Posterior cingulate gyrus (tissue), 11 donors: Measurements from ENCODE around the gene GGA2.
"Not testable (repeated sequence)": the region's sequence is repeated elsewhere in the genome, so short reads cannot be mapped to it uniquely, and the experiment has no call there.

Experiments
- DNase-seq, 10 donors: peaks; one replicate each; pipeline versions ENCODE4 v3.0.0 to v3.0.0-alpha.2; 2020 to 2021; ENCODE audit warnings: mixed read lengths in 3 of 10
- intact Hi-C: fragments of 100-400 bp; cut with DNase I; formaldehyde crosslinking; loops from one replicate; pipeline ENCODE4 v1.15.1; 2023

GGA2 gene

DNA sequence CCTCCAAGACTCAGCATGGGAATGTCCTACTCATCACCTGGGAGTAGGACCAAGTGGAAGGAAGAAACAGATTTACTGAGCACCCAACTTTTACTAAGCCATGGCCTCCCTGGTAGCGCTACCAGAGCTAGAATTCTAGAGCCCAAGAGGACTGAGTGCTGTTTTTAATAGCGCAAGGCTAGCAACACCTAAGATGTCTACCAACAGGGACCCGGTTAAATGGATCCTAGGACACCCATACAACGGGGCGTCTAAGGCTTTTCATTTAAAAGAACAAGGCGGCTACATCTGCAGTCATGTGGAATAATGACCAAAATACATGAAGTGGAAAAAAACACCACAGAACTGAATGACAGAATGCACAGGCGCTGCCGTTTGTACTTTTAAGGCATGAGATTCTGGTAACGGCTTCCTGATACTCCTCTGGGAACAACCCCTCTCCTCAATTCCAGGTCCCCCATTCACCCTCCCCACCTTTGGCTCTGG lies 5.1 kb downstream of the GGA2 start:
- peak in 1 of 10 donors; percentile 13 for DNase-seq
- intact Hi-C loops: no loop called here

DNA sequence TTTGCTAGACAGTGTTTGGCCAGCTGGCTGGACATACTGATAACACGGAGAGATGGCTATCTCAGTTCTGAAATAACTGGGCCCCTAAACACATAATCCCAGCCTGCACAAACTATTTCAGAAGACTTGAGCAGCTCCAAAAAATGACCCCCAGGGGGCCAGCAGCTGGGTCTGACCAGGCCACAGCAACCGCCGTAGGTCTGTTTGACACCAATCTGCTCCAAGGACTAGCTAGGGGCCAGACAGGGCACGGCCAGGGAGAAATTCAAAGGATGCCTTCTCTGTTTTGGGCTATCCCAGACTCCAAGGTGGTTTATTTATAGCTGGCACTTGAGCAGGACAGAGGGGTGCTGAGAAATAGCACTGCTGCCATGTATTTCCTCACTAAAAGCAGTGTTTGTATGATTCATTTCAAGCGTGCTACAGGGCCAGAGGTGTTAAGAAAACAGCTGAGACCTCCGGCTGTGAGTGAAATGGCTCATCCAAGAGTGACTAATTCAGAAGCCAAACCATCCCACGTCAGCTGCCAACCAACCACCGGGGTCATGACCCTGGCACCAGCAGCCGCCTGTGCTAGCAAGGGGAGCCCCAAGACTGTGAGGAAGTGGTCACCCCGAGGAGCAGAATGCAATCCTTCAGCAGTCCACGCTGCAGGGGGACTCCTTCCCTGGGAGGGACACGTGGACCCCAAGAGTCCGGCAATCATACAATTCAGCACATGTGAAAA lies 5.7 kb downstream of the GGA2 start:
- DNase-seq: peak in 5 of 10 donors; percentile 23 to 89 (median 41)
- intact Hi-C loops: no loop called here

DNA sequence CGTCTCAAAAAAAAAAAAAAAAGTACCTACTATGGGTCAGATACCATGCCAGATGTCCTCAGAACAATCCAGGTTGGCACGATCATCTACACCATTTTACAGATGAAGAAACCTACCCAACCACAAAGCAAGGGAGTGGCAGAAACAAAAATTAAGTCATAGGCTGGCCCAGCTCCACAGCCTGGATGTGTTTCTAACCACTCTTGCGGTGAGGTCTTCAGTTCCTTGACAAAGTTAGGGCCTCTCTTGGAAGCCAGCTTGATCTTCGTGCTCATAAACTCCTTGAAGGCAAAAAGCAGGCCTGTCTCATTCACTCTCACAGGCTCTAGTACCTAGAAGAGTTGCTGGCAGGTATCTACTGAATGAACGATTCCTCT lies 6.2 kb downstream of the GGA2 start:
- intact Hi-C loops: no loop called here
- no peak for DNase-seq

DNA sequence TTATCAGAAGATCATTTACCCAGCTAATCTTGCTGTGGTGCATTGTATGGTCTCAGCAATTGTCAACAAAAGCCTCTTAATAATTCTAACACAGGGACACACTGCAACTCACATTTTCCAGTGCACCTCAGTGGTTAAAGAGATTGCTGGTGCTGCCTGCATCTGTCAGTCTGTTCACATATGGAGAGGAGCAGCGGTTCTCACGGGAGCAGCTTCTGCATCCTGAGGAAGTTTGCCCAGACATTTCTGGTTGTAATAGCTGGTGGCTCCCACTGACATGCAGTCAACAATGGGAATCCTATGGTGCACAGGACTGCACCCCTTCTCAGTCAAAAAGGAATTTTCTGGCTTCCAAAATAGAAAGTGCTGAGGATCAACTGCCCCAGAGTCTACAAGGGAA lies 7.8 kb downstream of the GGA2 start:
- DNase-seq: peak in 1 of 10 donors; percentile 9

DNA sequence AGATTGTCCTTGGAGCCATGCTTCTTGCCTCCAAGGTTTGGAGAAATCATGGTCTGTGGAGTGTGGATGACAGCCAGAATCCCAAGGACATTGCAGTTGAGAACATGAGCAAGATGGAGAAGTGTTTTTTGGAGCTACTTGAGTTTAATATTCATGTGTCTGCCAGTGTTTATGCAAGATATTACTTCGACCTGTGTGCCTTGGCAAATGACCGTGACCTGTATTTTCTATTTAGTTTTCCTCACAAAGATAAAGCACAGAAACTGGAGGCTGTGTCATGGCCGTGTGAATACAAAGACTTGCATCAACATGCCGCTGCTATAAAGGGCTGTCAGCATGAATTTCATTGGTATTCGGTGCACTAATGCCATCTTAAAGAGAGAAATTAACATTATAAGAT lies 9.0 kb downstream of the GGA2 start:
- DNase-seq: no peak
- intact Hi-C loops: no loop called here

More for the DNA sequence above, 7.8 kb downstream of the GGA2 start:
- intact Hi-C loops: no loop called here

DNA sequence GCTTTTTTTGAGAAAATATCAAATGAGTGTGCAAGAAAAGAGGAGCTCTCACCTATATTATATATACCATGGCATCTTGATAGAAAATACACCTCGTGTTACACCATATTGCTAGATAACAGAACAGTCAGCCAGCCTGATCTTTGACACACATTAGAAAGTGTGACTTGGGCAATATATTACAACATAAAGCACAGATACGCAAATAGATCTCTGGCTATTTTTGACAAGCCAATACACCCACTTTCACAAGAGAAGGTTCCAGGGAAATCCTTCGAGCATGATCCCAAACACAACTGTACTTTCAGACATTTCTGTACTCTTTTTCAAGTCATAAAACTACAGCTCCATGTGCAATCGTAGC lies 9.4 kb downstream of the GGA2 start:
- no peak for DNase-seq
- intact Hi-C loops: no loop called here

DNA sequence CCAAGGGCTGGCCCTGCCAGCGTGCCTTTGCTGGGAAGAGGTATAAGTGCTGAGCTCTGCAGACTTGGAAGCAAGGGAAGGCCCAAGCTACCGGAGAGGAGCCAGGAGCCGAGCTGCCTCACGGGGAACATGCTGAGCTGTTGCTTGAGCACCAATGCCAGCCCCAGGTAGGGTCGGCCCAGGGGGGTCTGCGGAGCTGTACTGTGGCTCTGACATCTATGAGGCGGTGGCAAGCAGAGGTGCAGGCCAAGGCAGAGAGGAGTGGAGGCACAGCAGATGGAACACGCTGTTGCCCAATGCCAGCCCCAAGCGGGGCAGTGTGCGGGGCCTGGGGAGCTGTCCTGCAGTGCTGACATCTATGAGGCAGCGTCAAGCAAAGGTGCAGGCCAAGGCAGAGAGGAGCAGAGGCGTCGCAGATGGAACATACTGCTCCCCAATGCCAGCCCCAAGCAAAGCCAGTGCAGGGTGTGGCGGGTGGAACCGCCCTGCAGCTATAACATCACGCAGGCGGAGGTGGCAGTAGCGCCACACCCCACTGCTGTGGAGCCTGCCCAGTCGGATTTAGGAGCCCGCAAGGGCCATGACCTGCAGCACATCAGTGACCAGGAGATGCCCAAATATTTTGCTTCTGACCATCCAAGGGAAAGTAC lies 10.0 kb downstream of the GGA2 start:
- DNase-seq: peak in 1 of 10 donors; percentile 77
- intact Hi-C loops: no loop called here

DNA sequence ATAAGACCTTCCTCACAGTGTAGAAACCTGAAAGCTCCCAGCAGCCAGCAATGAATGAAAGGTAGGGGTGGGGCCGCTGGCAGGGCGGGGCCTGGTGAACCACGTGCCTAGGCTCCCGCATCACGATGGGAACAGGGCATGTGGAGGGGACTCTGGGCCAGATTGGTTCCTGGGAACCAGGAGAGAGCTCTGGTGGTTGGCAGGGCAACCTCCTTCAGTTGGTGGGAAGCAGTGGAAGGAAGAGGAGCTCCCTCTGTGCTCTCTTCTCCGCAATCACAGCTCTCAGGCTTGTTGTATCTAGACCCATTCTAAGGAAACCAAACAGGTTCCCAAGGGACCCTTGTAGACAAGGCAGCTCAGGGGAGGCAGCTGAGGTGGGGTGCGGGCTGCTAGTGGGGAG lies 10.5 kb downstream of the GGA2 start:
- DNase-seq: peak in 1 of 10 donors; percentile 29
- intact Hi-C loops: no loop called here

DNA sequence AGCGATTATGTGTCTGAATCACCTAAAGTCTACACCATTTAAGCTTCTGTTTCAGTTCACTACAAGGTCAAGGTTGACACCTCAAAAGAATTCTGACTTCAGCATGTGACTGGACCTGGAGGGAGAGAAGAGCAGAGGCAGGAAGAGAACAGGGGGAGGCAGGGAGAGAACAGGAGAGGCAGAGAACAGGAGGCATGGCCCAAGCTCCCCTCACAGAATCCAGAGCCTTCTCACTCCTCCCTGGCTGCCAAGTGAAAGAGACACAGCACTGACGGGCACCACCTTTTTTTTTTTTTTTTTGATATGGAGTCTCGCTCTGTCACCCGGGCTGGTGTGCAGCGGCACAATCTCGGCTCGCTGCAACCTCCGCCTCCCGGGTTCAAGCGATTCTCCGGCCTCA lies 11.4 kb downstream of the GGA2 start:
- DNase-seq: no peak
- intact Hi-C loops: no loop called here

DNA sequence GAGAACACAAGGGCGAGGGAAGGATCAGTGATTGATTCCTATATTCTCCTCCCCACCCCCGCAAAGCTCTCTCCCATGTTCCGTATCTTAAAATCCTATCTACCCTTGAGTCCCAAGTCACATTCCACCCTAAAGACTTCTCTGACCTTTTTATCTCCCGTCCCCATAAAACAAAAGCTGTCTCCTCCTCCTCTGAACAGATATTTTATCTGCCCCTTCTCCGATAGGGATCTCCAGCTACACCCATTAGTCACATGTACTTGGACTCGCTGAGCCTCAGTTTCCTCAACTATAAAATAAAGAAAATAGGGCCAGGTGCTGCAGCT lies 12.8 kb downstream of the GGA2 start:
- intact Hi-C loops: no loop called here
- DNase-seq: no peak

DNA sequence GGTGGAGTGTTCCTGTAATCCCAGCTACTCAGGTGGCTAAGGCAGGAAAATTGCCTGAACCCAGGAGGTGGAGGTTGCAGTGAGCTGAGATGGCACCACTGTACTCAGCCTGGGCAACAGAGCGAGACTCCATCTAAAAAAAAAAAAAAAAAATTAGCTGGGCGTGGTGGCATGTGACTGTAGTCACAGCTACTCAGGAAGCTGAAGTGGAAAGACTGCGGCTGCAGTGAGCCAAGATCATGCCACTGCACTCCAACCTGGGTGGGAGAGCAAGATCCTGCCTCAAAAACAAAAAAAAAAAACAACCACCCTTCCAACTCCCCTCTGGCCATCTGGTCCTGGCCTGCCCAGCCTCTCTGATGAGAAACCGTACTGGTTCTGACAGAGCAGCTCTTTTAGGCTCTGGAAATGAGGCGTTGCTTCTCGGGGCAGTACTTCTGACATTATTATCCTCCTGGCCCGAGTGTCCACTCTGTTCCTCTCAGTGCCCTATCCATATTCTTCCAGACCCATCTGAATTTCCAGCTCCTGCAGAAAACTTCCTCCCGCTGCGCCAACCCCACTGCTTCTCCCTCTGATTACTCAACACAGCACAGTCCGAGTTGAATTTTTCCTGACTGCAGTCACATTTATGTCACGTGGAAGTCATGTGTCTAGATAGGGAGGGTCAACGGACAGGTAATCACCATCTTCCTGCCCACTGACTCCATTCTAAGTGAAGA lies 13.3 kb downstream of the GGA2 start:
- intact Hi-C loops: no loop called here
- peak in 1 of 10 donors; percentile 15 for DNase-seq

DNA sequence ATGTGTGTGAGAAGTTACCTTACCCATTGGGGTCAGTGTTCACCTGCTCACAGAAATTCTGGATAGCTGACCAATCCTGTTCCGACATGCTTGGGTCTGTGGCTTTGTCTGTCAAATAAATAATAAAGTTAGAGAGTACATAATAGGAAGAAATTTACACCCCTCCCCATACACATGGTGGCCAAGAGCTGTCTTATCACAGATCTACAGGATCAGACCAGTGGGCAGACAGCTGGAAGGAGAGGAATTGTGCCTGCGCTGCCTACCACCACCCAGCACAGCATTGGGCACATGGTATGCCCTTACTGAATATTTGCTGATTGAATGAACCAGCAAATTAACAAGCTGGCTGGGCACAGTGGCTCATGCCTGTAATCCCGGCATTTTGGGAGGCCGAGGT lies 14.6 kb downstream of the GGA2 start:
- peak in 1 of 10 donors; percentile 26 for DNase-seq
- intact Hi-C loops: no loop called here

DNA sequence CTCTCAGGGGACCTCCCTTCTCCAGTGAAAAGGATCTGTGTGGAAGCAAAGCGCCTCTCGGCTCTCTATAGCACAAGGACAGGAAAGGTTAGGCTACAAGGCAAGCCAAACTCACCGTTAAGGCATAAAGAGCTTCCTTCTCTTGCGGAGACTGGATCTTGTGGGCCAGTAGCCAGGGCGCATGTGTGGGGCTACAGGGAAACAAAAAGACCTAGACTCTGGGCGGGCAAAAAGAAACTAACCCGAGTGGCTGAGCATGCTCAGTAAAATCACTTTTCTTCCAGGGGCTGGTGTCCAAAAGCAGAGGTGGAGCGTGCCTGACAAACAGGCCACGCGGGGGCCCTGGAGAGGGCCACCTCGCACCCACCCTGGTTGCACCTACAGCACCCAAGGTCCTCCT lies 16.1 kb downstream of the GGA2 start:
- intact Hi-C loops: no loop called here
- DNase-seq: no peak

DNA sequence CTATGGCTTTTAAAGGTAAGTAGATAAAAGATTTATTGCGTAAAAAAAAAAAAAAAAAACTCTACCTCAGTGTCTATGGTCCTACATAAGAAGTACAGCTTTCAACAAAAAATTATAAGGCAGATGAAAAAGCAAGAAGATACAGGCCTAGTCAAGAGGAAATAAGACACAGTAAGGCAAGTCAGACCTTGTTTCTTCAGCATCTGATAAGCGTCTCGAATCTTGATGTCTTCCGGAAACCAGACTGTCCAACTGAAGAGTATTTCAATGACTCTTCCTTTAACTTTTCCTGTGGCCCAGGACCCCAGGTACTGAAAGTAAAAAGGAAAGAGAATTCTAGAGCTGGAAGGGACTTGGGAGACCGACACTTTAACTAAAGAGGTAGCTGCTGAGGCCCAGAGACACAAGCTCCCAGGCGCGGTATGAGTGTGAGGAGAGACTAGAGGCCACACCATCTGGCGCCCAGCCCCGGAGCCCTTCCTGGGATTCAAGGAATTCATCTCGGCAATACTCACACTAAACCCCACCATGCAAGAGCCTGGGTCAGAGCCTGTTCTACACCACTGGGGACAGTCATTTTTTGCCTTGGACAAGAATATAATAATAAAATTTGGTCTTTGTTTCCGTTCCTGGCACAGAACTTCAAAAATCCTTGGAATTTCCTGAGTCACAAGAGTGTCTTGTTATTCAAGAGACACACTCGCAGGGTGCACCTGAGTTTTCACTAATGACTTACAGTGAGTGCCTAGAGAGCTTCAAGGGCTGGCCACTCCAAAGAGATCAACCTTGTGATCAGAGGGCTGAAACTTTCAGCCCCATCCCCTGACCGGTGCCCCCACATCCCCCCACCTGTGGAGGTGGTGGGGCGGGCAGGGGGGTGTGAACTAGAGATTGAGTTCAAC lies 18.6 kb downstream of the GGA2 start:
- no peak for DNase-seq
- intact Hi-C loops: no loop called here

DNA sequence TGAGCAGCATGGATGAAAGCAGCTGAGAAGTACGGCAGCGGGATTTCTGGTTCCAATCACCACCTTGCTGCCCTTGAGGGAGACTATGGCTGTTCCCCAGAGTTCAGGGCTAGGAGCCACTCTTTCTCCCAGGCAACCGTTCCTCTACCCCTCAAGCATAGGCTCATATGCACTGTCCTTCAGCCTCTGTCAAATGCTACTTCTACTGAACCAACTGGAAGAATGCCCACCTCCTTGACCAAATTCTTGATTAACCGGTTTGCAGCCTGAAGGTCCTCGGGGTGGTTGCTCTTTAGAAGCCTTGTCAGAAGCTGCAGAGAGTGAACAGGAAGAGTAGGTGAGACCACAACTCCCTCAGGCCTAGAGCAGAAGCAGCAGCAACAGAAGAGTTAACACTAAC lies 23.8 kb downstream of the GGA2 start:
- intact Hi-C loops: no loop called here
- no peak for DNase-seq

DNA sequence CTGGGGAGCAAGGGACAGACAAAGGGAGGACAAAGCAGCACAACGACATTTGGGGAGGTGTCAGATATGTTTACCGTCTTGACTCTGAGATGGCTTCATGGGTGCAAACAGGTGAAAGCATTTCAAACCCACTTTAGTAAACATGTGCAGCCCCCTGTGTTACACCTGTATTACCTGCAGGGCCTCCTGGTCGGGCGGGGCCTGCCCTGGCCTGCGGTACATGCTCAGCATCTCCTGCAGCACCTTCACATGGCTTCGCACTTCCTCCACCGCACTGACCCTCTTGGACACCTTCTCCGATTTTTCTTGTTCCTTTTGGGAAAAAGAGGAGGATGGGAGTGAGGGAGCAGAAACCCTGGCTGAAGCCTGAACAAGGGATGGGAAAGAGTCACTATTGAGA lies 24.5 kb downstream of the GGA2 start:
- DNase-seq: no peak
- intact Hi-C loops: no loop called here

DNA sequence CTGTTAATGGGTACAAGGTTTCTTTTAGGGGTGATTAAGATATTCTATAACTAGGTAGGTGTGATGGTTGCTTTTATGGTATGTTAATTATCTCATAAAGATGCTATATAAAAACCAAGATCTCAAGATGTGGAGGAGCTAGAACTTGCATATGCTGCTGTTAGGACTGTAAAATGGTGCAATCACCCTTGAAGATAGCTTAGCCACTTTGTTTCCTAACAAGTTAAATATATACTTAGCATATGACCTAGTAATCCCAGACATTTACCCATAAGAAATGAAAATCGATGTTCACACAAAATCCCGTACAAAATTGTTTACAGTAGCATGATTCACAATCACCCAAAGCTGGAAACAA lies 25.1 kb downstream of the GGA2 start:
- intact Hi-C loops: no loop called here
- no peak for DNase-seq

DNA sequence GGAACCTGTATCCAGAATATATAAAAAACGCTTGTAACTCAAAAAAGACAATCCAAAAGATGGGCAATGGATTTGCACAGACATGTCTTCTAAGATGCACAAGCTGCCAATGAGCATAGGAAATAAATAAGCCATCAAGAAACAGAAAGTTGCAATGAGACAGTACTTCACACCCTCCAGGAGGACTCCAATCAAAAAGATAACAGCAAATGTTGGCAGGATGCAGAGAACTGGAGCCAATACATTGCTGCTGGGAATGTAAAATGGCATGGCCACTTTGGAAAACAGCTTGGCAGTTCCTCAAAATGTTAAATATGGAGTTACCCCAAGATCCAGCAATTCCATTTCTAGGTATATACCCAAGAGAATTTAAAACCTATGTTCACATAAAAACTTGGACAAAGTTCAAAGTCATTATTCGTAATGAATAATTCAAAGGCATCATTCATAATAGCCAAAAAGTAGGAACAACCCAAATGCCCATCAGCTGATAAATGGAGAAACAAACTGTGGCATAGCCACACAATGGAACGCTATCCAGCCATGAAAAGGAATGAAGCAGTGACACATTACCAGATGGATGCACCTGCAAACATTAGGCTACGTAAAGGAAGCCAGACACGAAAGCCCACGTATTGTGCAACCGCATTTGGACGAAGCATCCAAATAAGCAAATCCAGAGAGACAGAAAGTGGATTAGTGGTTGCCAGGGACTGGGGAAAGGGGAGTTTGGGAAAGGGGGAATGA lies 25.6 kb downstream of the GGA2 start:
- intact Hi-C loops: no loop called here
- DNase-seq: no peak

DNA sequence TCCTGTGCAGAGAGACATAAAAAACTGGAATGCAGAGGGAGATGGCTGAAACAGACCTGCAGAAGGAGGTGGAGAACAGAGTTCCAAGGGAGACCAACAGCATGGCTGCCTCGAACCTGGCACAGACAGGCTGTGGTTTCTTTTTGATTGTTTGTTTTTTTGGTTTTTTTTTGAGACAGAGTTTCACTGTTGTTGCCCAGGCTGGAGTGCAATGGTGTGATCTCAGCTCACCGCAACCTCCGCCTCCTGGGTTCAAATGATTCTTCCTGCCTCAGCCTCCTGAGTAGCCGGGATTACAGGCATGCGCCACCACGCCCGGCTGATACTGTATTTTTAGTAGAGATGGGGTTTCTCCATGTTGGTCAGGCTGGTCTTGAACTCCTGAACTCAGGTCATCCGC lies 26.8 kb downstream of the GGA2 start:
- peak in 1 of 10 donors; percentile 39 for DNase-seq
- intact Hi-C loops: not testable (repeated sequence)

DNA sequence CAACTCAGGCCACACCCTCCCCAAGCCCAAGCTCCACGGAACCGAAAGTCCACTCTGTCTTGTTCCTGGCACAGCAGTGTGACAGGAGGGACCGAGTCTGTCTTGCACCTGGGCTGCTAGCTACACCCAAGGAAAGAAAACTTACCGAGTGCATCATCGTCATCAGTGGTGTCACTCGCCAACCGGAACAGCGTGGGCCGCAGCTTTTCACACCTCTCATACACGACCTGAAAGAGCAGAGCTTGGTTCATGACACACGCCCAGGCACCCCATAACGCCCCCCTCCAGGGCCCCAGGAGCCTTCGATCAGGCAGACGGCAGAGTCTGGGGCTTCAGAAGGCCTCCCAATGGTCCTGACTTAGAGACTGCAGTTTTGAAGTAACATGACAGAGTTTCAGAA lies 27.5 kb downstream of the GGA2 start:
- DNase-seq: peak in 1 of 10 donors; percentile 65
- intact Hi-C loops: no loop called here
